ENCODE results near the gene CPNE5. TPM values are rescaled to one million over a fixed set of nuclear protein-coding genes. Genes with fewer than 3 reads are reported as not detected.
A peak's percentile ranks its signal among the peaks of the same experiment; 100 is the strongest.

Gene CPNE5
- total RNA-seq, 2 donors from 2014 or later = 0.85 to 1.6 TPM

DNA sequence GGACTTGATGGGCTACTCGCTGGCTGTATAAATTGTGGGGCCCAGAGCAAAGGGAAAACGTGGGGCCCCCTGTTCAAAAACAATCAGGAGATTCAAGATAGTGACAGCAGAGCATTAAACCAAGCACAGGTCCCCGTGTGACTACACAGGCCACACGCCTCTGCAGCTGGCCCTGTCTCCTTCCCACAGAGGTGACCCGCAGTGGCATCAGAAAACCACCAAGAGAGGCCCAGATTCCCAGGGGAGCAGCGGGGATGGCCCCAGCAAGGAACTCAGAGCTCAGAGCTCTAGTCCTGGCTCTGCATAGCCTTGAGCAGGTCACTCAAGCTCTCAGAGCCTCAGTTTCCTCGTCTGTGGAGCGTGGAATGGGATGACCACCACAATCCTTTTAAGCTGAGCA, 57.6 kb downstream of the CPNE5 start:
- no peak for TF ChIP-seq CTCF (IDR thresholded peaks at IDR 0.05)

DNA sequence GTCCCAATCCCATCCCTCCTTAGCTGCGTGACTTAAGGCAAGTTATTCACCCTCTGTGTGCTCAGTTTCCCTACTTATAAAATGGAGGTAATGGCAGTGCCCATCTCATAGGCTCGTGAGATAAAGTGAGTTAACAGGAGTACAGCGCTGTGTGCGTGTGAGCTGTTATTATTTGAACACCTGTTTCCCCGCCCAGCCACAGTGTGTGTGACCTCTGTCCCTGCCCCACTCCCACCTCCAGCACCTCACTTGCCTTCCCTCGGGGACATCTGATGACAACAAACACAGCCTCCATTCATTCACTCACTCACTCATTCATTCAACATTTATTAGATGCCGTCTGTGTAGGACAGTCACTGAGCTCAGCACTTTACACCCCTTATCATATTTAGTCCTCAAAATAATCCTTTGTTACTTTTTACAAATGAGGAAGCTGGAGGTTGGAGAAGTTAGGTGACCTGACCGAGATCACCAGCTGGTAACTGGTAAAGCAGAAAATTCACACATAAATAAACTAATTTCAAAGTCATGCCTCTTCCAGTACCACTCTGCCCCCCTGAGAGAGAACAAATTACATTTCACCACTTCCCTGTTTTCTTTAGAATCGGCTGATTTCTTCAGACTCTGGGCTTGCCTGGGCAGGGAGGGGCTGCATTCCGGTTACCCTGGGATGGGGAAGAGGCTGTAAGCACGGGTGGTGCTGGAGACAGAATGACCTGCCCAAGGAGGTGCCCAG, 58.6 kb downstream of the CPNE5 start:
- H3K36me3 ChIP-seq = no peaks in the 10 kb centered on the region
- no peaks in the 10 kb centered on the region for H3K27me3 ChIP-seq (replicated peaks; ENCODE audit: insufficient read depth)
- peak; percentile 27 for ATAC-seq (ENCODE audit: insufficient number of reproducible peaks, low FRiP score, low read depth)
- no peak overlapping the region for H3K27ac ChIP-seq
- no peaks in the 10 kb centered on the region for H3K4me1 ChIP-seq (ENCODE audit: control insufficient read depth in 1 of 2, low read depth in 2 of 2)
- no peak for DNase-seq (ENCODE audit: low spot score)
- H3K4me3 ChIP-seq = no peak overlapping the region
- no peak for TF ChIP-seq CTCF (IDR thresholded peaks at IDR 0.05)
- H3K9me3 ChIP-seq = no peaks in the 10 kb centered on the region

More for the DNA sequence above, 57.6 kb downstream of the CPNE5 start:
- ATAC-seq (ENCODE audit: insufficient number of reproducible peaks, low FRiP score, low read depth) (no peak), DNase-seq (ENCODE audit: low spot score) (no peak)
- Histone ChIP-seq H3K27me3 (replicated peaks; ENCODE audit: insufficient read depth) (no peaks in the 10 kb centered on the region), H3K36me3 (no peaks in the 10 kb centered on the region), H3K4me1 (ENCODE audit: control insufficient read depth in 1 of 2, low read depth in 2 of 2) (no peaks in the 10 kb centered on the region), H3K9me3 (no peaks in the 10 kb centered on the region), H3K27ac (no peak overlapping the region), H3K4me3 (no peak overlapping the region)

DNA sequence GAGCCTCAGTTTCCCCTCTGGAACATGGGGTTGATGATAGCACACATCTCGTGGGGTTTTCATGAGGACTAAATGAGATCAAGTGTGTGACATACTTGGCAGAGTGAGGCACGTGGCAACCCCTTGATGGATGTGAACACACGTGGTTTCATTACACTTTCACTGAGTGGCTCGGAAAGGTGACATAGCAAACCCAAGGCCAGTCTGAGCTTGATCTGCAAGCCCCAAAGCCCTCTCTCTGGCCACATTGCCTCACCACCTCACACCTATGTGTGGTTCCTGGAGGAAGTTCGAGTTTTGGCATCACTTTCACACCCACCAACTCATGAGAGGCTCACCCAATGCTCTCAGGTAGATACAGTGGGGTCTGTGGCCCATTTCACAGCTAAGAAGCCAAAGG, 60.0 kb downstream of the CPNE5 start:
- DNase-seq (ENCODE audit: low spot score) = no peak
- no peak for TF ChIP-seq CTCF (IDR thresholded peaks at IDR 0.05)
- no peak for ATAC-seq (ENCODE audit: insufficient number of reproducible peaks, low FRiP score, low read depth)
- Histone ChIP-seq H3K27ac (no peak overlapping the region), H3K4me1 (ENCODE audit: control insufficient read depth in 1 of 2, low read depth in 2 of 2) (no peaks in the 10 kb centered on the region), H3K4me3 (no peak overlapping the region), H3K9me3 (no peaks in the 10 kb centered on the region), H3K36me3 (no peaks in the 10 kb centered on the region), H3K27me3 (replicated peaks; ENCODE audit: insufficient read depth) (no peaks in the 10 kb centered on the region)

- DNase-seq (ENCODE audit: low spot score) (no peak), ATAC-seq (ENCODE audit: insufficient number of reproducible peaks, low FRiP score, low read depth) (no peak)
- H3K27ac ChIP-seq = no peak overlapping the region
- no peaks in the 10 kb centered on the region for H3K9me3 ChIP-seq
- no peaks in the 10 kb centered on the region for H3K27me3 ChIP-seq (replicated peaks; ENCODE audit: insufficient read depth)
- no peak for TF ChIP-seq CTCF (IDR thresholded peaks at IDR 0.05)
- no peaks in the 10 kb centered on the region for H3K4me1 ChIP-seq (ENCODE audit: control insufficient read depth in 1 of 2, low read depth in 2 of 2)
- no peak overlapping the region for H3K4me3 ChIP-seq
- no peaks in the 10 kb centered on the region for H3K36me3 ChIP-seq
These were observed 61.4 kb downstream of the CPNE5 start for GRCh38 chr6:36777801-36778200.

DNA sequence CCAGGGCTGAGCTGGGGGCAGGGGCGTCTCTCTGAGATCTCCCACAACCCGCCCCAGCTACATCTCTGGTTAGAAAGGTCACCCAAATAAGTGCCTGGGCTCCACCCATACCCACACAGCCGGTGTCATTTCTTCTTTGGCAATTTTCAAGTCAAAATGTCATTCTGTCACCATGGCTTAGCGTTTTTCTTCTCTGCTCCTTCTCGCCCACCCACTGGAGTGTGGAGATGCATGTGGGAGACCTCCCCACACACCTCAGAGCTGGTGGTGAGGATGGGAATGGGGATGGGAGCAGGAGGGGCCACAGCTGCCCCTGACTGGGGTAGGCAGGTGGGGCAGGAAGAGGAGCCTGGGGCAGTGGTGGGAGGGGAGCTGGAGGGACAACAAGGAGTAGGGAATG, 63.1 kb downstream of the CPNE5 start:
- no peak overlapping the region for H3K4me3 ChIP-seq
- TF ChIP-seq CTCF (IDR thresholded peaks at IDR 0.05) = no peak
- H3K4me1 ChIP-seq (ENCODE audit: control insufficient read depth in 1 of 2, low read depth in 2 of 2) = no peaks in the 10 kb centered on the region
- DNase-seq (ENCODE audit: low spot score) (no peak), ATAC-seq (ENCODE audit: insufficient number of reproducible peaks, low FRiP score, low read depth) (no peak)
- no peaks in the 10 kb centered on the region for H3K27me3 ChIP-seq (replicated peaks; ENCODE audit: insufficient read depth)
- no peak overlapping the region for H3K27ac ChIP-seq
- H3K36me3 ChIP-seq = no peaks in the 10 kb centered on the region
- H3K9me3 ChIP-seq = no peaks in the 10 kb centered on the region
